ENCODE measurements around the gene CLTCL1.

GRCh38 chr22:19184276-19184997 is 107.1 kb downstream of the CLTCL1 start:
- TF ChIP-seq CTCF (IDR thresholded peaks at IDR 0.05), result no peak
- TF ChIP-seq POLR2A (IDR thresholded peaks at IDR 0.05), result no peak
